ENCODE measurements around the gene USP10. TPM values are rescaled to one million over a fixed set of nuclear protein-coding genes. Genes with fewer than 3 reads are reported as not detected.

USP10 gene
- total RNA-seq, 1 experiment from 2014 or later, result 50.4 TPM

GRCh38 chr16:84777435-84777834 lies 77.6 kb downstream of the USP10 start:
- Histone ChIP-seq H3K36me3 (ENCODE audit: low read depth, low read length) (peaks cover 26% of the 10 kb centered on the region), H3K9ac (ENCODE audit: low read length) (no peak overlapping the region), H4K20me1 (ENCODE audit: low read length) (no peaks in the 10 kb centered on the region), H3K9me3 (ENCODE audit: low read length) (no peaks in the 10 kb centered on the region), H3K4me3 (ENCODE audit: low read length) (no peak overlapping the region), H2AFZ (ENCODE audit: low read length) (no peak overlapping the region), H3K4me1 (ENCODE audit: insufficient read depth, low read length) (no peaks in the 10 kb centered on the region), H3K4me2 (ENCODE audit: low read length) (no peak overlapping the region), H3F3A (ENCODE audit: low read length, unreplicated experiment) (no peaks in the 10 kb centered on the region), H3K79me2 (ENCODE audit: low read length) (no peaks in the 10 kb centered on the region), H3K9me2 (replicated peaks; ENCODE audit: low read length) (no peaks in the 10 kb centered on the region), H3K27ac (ENCODE audit: low read length) (no peak overlapping the region), H3K27me3 (ENCODE audit: low read length) (no peaks in the 10 kb centered on the region)
- TF ChIP-seq EZH2phosphoT487 (IDR thresholded peaks at IDR 0.05; ENCODE audit: borderline replicate concordance, low read length), result no peak
- TF ChIP-seq CTCF (conservative IDR thresholded peaks at IDR 0.05; ENCODE audit: low read depth, low read length), result no peak
- no peak for TF ChIP-seq EZH2 (IDR thresholded peaks at IDR 0.05; ENCODE audit: low read length, unreplicated experiment)
- BruUV-seq (replicated peaks), result no TSS peak
- ChIA-PET POLR2A (ENCODE audit: unreplicated experiment) (no interaction called here), CTCF (no interaction called here)
- intact Hi-C loops (cut with micrococcal nuclease), result no loop called here
- ATAC-seq (no peak), DNase-seq (no peak)

- ChIA-PET POLR2A (ENCODE audit: unreplicated experiment) (no interaction called here), CTCF (no interaction called here)
- Histone ChIP-seq H3K36me3 (ENCODE audit: low read depth, low read length) (peaks cover 26% of the 10 kb centered on the region), H3K79me2 (ENCODE audit: low read length) (no peaks in the 10 kb centered on the region), H3K4me1 (ENCODE audit: insufficient read depth, low read length) (no peaks in the 10 kb centered on the region), H3K9me2 (replicated peaks; ENCODE audit: low read length) (no peaks in the 10 kb centered on the region), H3K4me2 (ENCODE audit: low read length) (no peak overlapping the region), H3K27ac (ENCODE audit: low read length) (no peak overlapping the region), H3K9me3 (ENCODE audit: low read length) (no peaks in the 10 kb centered on the region), H3K27me3 (ENCODE audit: low read length) (no peaks in the 10 kb centered on the region), H4K20me1 (ENCODE audit: low read length) (no peaks in the 10 kb centered on the region), H2AFZ (ENCODE audit: low read length) (no peak overlapping the region), H3K4me3 (ENCODE audit: low read length) (no peak overlapping the region), H3F3A (ENCODE audit: low read length, unreplicated experiment) (no peaks in the 10 kb centered on the region), H3K9ac (ENCODE audit: low read length) (no peak overlapping the region)
- intact Hi-C loops (cut with micrococcal nuclease), result no loop called here
- no TSS peak for BruUV-seq (replicated peaks)
- no peak for TF ChIP-seq EZH2phosphoT487 (IDR thresholded peaks at IDR 0.05; ENCODE audit: borderline replicate concordance, low read length)
- no peak for TF ChIP-seq EZH2 (IDR thresholded peaks at IDR 0.05; ENCODE audit: low read length, unreplicated experiment)
- no peak for TF ChIP-seq CTCF (conservative IDR thresholded peaks at IDR 0.05; ENCODE audit: low read depth, low read length)
- ATAC-seq (no peak), DNase-seq (no peak)
Measured at GRCh38 chr16:84778720-84779119, 78.9 kb downstream of the USP10 start.

DNA sequence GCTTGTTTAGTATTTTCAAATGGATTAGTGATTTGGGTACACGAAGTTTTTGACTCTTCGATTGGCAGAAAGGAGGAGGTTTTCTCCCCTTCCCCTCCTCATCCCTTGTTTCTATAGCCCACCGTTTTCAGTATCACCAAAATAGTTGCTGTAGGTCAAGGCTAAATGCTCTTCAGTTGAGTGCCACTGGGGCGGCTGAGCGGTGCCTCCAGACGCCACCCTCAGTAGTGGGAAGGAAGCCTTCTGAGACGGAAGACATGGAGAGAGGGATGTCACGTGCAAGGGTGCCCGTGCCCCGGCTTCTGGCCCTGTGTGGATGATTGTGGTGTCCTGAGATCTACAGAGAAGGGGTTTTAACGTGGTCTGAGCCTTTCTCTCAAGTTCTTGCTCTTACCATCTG lies 80.3 kb downstream of the USP10 start:
- no peaks in the 10 kb centered on the region for H3K79me2 ChIP-seq (ENCODE audit: low read length)
- H3K9me2 ChIP-seq (replicated peaks; ENCODE audit: low read length), result no peaks in the 10 kb centered on the region
- H3K36me3 ChIP-seq (ENCODE audit: low read depth, low read length), result peaks cover 24% of the 10 kb centered on the region
- H3K4me2 ChIP-seq (ENCODE audit: low read length), result no peak overlapping the region
- no peak overlapping the region for H3K9ac ChIP-seq (ENCODE audit: low read length)
- TF ChIP-seq EZH2 (IDR thresholded peaks at IDR 0.05; ENCODE audit: low read length, unreplicated experiment), result no peak
- TF ChIP-seq CTCF (conservative IDR thresholded peaks at IDR 0.05; ENCODE audit: low read depth, low read length), result no peak
- no peak for TF ChIP-seq EZH2phosphoT487 (IDR thresholded peaks at IDR 0.05; ENCODE audit: borderline replicate concordance, low read length)
- H2AFZ ChIP-seq (ENCODE audit: low read length), result no peak overlapping the region
- ATAC-seq (no peak), DNase-seq (no peak)
- intact Hi-C loops (cut with micrococcal nuclease), result no loop called here
- no peaks in the 10 kb centered on the region for H3F3A ChIP-seq (ENCODE audit: low read length, unreplicated experiment)
- H3K4me1 ChIP-seq (ENCODE audit: insufficient read depth, low read length), result no peaks in the 10 kb centered on the region
- H3K4me3 ChIP-seq (ENCODE audit: low read length), result no peak overlapping the region
- H3K27ac ChIP-seq (ENCODE audit: low read length), result no peak overlapping the region
- ChIA-PET CTCF (no interaction called here), POLR2A (ENCODE audit: unreplicated experiment) (no interaction called here)
- no TSS peak for BruUV-seq (replicated peaks)
- H4K20me1 ChIP-seq (ENCODE audit: low read length), result no peaks in the 10 kb centered on the region
- no peaks in the 10 kb centered on the region for H3K27me3 ChIP-seq (ENCODE audit: low read length)
- H3K9me3 ChIP-seq (ENCODE audit: low read length), result no peaks in the 10 kb centered on the region

All from PC-3 (cell line).